Measurements from ENCODE around the gene DDIT3. TPM values are rescaled to one million over a fixed set of nuclear protein-coding genes. Genes with fewer than 3 reads are reported as not detected.

Gene DDIT3
- total RNA-seq, 1 donor from 2014 or later: 70.9 TPM

GRCh38 chr12:57530396-57531142 lies 10.3 kb upstream of the DDIT3 start:
- peaks cover 12% of the 10 kb centered on the region for H3K9me3 Mint-ChIP-seq (ENCODE audit: unreplicated experiment)
- peak overlapping the region; percentile 11 for H3K4me3 Mint-ChIP-seq (ENCODE audit: unreplicated experiment)
- H3K27ac Mint-ChIP-seq (ENCODE audit: unreplicated experiment): peak overlapping the region; percentile 91
- TF ChIP-seq CTCF (IDR thresholded peaks at IDR 0.05; ENCODE audit: partially characterized antibody, unreplicated experiment): no peak
- peaks cover 8% of the 10 kb centered on the region for H3K36me3 Mint-ChIP-seq (ENCODE audit: unreplicated experiment)
- peaks cover 28% of the 10 kb centered on the region for H3K4me1 Mint-ChIP-seq (ENCODE audit: low read depth, unreplicated experiment)
- H3K27me3 Mint-ChIP-seq (ENCODE audit: unreplicated experiment): peaks cover 6% of the 10 kb centered on the region
- DNase-seq: no peak

- no peak for TF ChIP-seq CTCF (IDR thresholded peaks at IDR 0.05; ENCODE audit: partially characterized antibody, unreplicated experiment)
- peaks cover 9% of the 10 kb centered on the region for H3K27me3 Mint-ChIP-seq (ENCODE audit: unreplicated experiment)
- H3K27ac Mint-ChIP-seq (ENCODE audit: unreplicated experiment): peak overlapping the region; percentile 91
- peaks cover 8% of the 10 kb centered on the region for H3K36me3 Mint-ChIP-seq (ENCODE audit: unreplicated experiment)
- peak; percentile 61 for DNase-seq
- peaks cover 11% of the 10 kb centered on the region for H3K9me3 Mint-ChIP-seq (ENCODE audit: unreplicated experiment)
- peak overlapping the region; percentile 65 for H3K4me3 Mint-ChIP-seq (ENCODE audit: unreplicated experiment)
- H3K4me1 Mint-ChIP-seq (ENCODE audit: low read depth, unreplicated experiment): peaks cover 31% of the 10 kb centered on the region
These were observed 9.5 kb upstream of the DDIT3 start for GRCh38 chr12:57529831-57530230.

- no peak for DNase-seq
- no peak for TF ChIP-seq CTCF (IDR thresholded peaks at IDR 0.05; ENCODE audit: partially characterized antibody, unreplicated experiment)
- H3K27me3 Mint-ChIP-seq (ENCODE audit: unreplicated experiment): peaks cover 15% of the 10 kb centered on the region
- H3K9me3 Mint-ChIP-seq (ENCODE audit: unreplicated experiment): peaks cover 14% of the 10 kb centered on the region
- H3K4me1 Mint-ChIP-seq (ENCODE audit: low read depth, unreplicated experiment): peaks cover 35% of the 10 kb centered on the region
- H3K4me3 Mint-ChIP-seq (ENCODE audit: unreplicated experiment): peak overlapping the region; percentile 65
- peak overlapping the region; percentile 91 for H3K27ac Mint-ChIP-seq (ENCODE audit: unreplicated experiment)
- H3K36me3 Mint-ChIP-seq (ENCODE audit: unreplicated experiment): peaks cover 8% of the 10 kb centered on the region
These were observed 8.7 kb upstream of the DDIT3 start for GRCh38 chr12:57528831-57529555.

GRCh38 chr12:57528176-57528575 lies 7.9 kb upstream of the DDIT3 start:
- TF ChIP-seq CTCF (IDR thresholded peaks at IDR 0.05; ENCODE audit: partially characterized antibody, unreplicated experiment): no peak
- peak overlapping the region; percentile 38 for H3K27ac Mint-ChIP-seq (ENCODE audit: unreplicated experiment)
- no peak overlapping the region for H3K4me3 Mint-ChIP-seq (ENCODE audit: unreplicated experiment)
- peaks cover 36% of the 10 kb centered on the region for H3K4me1 Mint-ChIP-seq (ENCODE audit: low read depth, unreplicated experiment)
- H3K27me3 Mint-ChIP-seq (ENCODE audit: unreplicated experiment): peaks cover 21% of the 10 kb centered on the region
- no peak for DNase-seq
- H3K9me3 Mint-ChIP-seq (ENCODE audit: unreplicated experiment): peaks cover 19% of the 10 kb centered on the region
- peaks cover 7% of the 10 kb centered on the region for H3K36me3 Mint-ChIP-seq (ENCODE audit: unreplicated experiment)

GRCh38 chr12:57527184-57527583 lies 6.9 kb upstream of the DDIT3 start:
- no peak for DNase-seq
- no peak overlapping the region for H3K4me3 Mint-ChIP-seq (ENCODE audit: unreplicated experiment)
- H3K9me3 Mint-ChIP-seq (ENCODE audit: unreplicated experiment): peaks cover 20% of the 10 kb centered on the region
- peaks cover 22% of the 10 kb centered on the region for H3K27me3 Mint-ChIP-seq (ENCODE audit: unreplicated experiment)
- no peaks in the 10 kb centered on the region for H3K36me3 Mint-ChIP-seq (ENCODE audit: unreplicated experiment)
- no peak for TF ChIP-seq CTCF (IDR thresholded peaks at IDR 0.05; ENCODE audit: partially characterized antibody, unreplicated experiment)
- H3K27ac Mint-ChIP-seq (ENCODE audit: unreplicated experiment): peak overlapping the region; percentile 38
- peaks cover 30% of the 10 kb centered on the region for H3K4me1 Mint-ChIP-seq (ENCODE audit: low read depth, unreplicated experiment)

Data from glutamatergic neuron (in vitro differentiated cells).